ENCODE data around the gene HUS1.

- TF ChIP-seq CTCF (conservative IDR thresholded peaks at IDR 0.05; ENCODE audit: low read depth, low read length) (no peak), MXI1 (IDR thresholded peaks at IDR 0.05; ENCODE audit: borderline replicate concordance, low read depth, low read length) (no peak)
Measured at GRCh38 chr7:47914717-47915615, 64.4 kb downstream of the HUS1 start.
